ENCODE results near the gene ABCB6. TPM values are rescaled to one million over a fixed set of nuclear protein-coding genes. Genes with fewer than 3 reads are reported as not detected.

ABCB6 gene
- polyA plus RNA-seq, 1 donor (not counting 4 experiments of a cell fraction or from before 2014, with no cell fraction given) = 10.5 TPM

GRCh38 chr2:219165058-219165911 lies 53.5 kb downstream of the ABCB6 start:
- no peaks in the 10 kb centered on the region for H3K79me2 ChIP-seq (ENCODE audit: control insufficient read depth, insufficient read depth, low read length)
- H3K4me2 ChIP-seq (ENCODE audit: control insufficient read depth, extremely low read depth, insufficient read depth, low read depth, low read length) = no peak overlapping the region
- no peak overlapping the region for H3K4me3 ChIP-seq (ENCODE audit: control insufficient read depth in 2 of 3, extremely low read depth in 1 of 3, insufficient read depth in 2 of 3, low read depth in 1 of 3, low read length in 3 of 3)
- no peak overlapping the region for H3K9ac ChIP-seq (ENCODE audit: control insufficient read depth, extremely low read depth, insufficient read depth, low read length)
- H3K27ac ChIP-seq (ENCODE audit: control insufficient read depth, insufficient read depth, low read length) = no peak overlapping the region
- dilution Hi-C loops (cut with MboI; ENCODE audit: extremely low pct_ligation_motif_present, low sequenced_read_pairs) = no loop called here
- no peak for FAIRE-seq
- no peaks in the 10 kb centered on the region for H3K9me3 ChIP-seq (ENCODE audit: control insufficient read depth, low read depth, low read length)
- no peaks in the 10 kb centered on the region for H3K9me1 ChIP-seq (ENCODE audit: control insufficient read depth, extremely low read depth, insufficient read depth, low read length)
- no peak overlapping the region for H2AFZ ChIP-seq (ENCODE audit: control insufficient read depth, low read length)
- H3K36me3 ChIP-seq (ENCODE audit: control insufficient read depth in 2 of 2, extremely low read depth in 1 of 2, insufficient read depth in 2 of 2, low read length in 2 of 2) = peaks cover 0 to 3% of the 10 kb centered on the region in 2 experiments
- no peaks in the 10 kb centered on the region for H4K20me1 ChIP-seq (ENCODE audit: control insufficient read depth, extremely low read depth, insufficient read depth, low read length)
- H3K27me3 ChIP-seq (ENCODE audit: control insufficient read depth, extremely low read depth, insufficient read depth, low read length) = no peaks in the 10 kb centered on the region
- DNase-seq (ENCODE audit: low read depth, low spot score) = no peak
- peaks cover 3% of the 10 kb centered on the region for H3K4me1 ChIP-seq (ENCODE audit: control insufficient read depth, extremely low read depth, insufficient read depth, low read length)
- TF ChIP-seq EZH2 (IDR thresholded peaks at IDR 0.05; ENCODE audit: low read length) = no peak
- TF ChIP-seq, protein P1, sequence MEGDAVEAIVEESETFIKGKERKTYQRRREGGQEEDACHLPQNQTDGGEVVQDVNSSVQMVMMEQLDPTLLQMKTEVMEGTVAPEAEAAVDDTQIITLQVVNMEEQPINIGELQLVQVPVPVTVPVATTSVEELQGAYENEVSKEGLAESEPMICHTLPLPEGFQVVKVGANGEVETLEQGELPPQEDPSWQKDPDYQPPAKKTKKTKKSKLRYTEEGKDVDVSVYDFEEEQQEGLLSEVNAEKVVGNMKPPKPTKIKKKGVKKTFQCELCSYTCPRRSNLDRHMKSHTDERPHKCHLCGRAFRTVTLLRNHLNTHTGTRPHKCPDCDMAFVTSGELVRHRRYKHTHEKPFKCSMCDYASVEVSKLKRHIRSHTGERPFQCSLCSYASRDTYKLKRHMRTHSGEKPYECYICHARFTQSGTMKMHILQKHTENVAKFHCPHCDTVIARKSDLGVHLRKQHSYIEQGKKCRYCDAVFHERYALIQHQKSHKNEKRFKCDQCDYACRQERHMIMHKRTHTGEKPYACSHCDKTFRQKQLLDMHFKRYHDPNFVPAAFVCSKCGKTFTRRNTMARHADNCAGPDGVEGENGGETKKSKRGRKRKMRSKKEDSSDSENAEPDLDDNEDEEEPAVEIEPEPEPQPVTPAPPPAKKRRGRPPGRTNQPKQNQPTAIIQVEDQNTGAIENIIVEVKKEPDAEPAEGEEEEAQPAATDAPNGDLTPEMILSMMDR (optimal IDR thresholded peaks at IDR 0.05 in 1 of 3, IDR thresholded peaks at IDR 0.05 in 1 of 3, conservative IDR thresholded peaks at IDR 0.05 in 1 of 3; ENCODE audit: extremely low read depth in 1 of 3, insufficient read depth in 2 of 3, low read length in 3 of 3) = no peak

- Histone ChIP-seq H3K9me3 (ENCODE audit: control insufficient read depth, low read depth, low read length) (no peaks in the 10 kb centered on the region), H3K9ac (ENCODE audit: control insufficient read depth, extremely low read depth, insufficient read depth, low read length) (no peak overlapping the region), H3K9me1 (ENCODE audit: control insufficient read depth, extremely low read depth, insufficient read depth, low read length) (no peaks in the 10 kb centered on the region), H3K4me3 (ENCODE audit: control insufficient read depth in 2 of 3, extremely low read depth in 1 of 3, insufficient read depth in 2 of 3, low read depth in 1 of 3, low read length in 3 of 3) (no peak overlapping the region), H3K27ac (ENCODE audit: control insufficient read depth, insufficient read depth, low read length) (no peak overlapping the region), H2AFZ (ENCODE audit: control insufficient read depth, low read length) (no peak overlapping the region), H3K4me2 (ENCODE audit: control insufficient read depth, extremely low read depth, insufficient read depth, low read depth, low read length) (no peak overlapping the region), H3K27me3 (ENCODE audit: control insufficient read depth, extremely low read depth, insufficient read depth, low read length) (no peaks in the 10 kb centered on the region), H3K79me2 (ENCODE audit: control insufficient read depth, insufficient read depth, low read length) (no peaks in the 10 kb centered on the region), H4K20me1 (ENCODE audit: control insufficient read depth, extremely low read depth, insufficient read depth, low read length) (no peaks in the 10 kb centered on the region), H3K36me3 (ENCODE audit: control insufficient read depth in 2 of 2, extremely low read depth in 1 of 2, insufficient read depth in 2 of 2, low read length in 2 of 2) (peaks cover 0 to 3% of the 10 kb centered on the region in 2 experiments), H3K4me1 (ENCODE audit: control insufficient read depth, extremely low read depth, insufficient read depth, low read length) (peaks cover 8% of the 10 kb centered on the region)
- no peak for TF ChIP-seq EZH2 (IDR thresholded peaks at IDR 0.05; ENCODE audit: low read length)
- TF ChIP-seq, protein P1 (optimal IDR thresholded peaks at IDR 0.05 in 1 of 3, IDR thresholded peaks at IDR 0.05 in 1 of 3, conservative IDR thresholded peaks at IDR 0.05 in 1 of 3; ENCODE audit: extremely low read depth in 1 of 3, insufficient read depth in 2 of 3, low read length in 3 of 3) = no peak
- DNase-seq (ENCODE audit: low read depth, low spot score) (no peak), FAIRE-seq (no peak)
- dilution Hi-C loops (cut with MboI; ENCODE audit: extremely low pct_ligation_motif_present, low sequenced_read_pairs) = no loop called here
Observed at GRCh38 chr2:219163156-219163555, 55.6 kb downstream of the ABCB6 start.
